T1000 (cell line): ENCODE data around the gene POLD2.

Experiments
- DNase-seq: peaks from one replicate; lab custom pipeline; 2025; ENCODE audit warnings: mixed read lengths; lab: John Stamatoyannopoulos, UW

POLD2 gene

GRCh38 chr7:44102846-44103565 lies 20.3 kb downstream of the POLD2 start:
- DNase-seq: no peak

GRCh38 chr7:44101966-44102845 lies 21.1 kb downstream of the POLD2 start:
- DNase-seq: peak; percentile 41

- DNase-seq: no peak
Observed at GRCh38 chr7:44101303-44101965, 21.9 kb downstream of the POLD2 start.

- peak; percentile 35 for DNase-seq
Observed at GRCh38 chr7:44100458-44101302, 22.7 kb downstream of the POLD2 start.

GRCh38 chr7:44099669-44100068 lies 23.7 kb downstream of the POLD2 start:
- DNase-seq: no peak

GRCh38 chr7:44098092-44099068 lies 25.0 kb downstream of the POLD2 start:
- no peak for DNase-seq

GRCh38 chr7:44097064-44097932 lies 26.1 kb downstream of the POLD2 start:
- DNase-seq: no peak

DNA sequence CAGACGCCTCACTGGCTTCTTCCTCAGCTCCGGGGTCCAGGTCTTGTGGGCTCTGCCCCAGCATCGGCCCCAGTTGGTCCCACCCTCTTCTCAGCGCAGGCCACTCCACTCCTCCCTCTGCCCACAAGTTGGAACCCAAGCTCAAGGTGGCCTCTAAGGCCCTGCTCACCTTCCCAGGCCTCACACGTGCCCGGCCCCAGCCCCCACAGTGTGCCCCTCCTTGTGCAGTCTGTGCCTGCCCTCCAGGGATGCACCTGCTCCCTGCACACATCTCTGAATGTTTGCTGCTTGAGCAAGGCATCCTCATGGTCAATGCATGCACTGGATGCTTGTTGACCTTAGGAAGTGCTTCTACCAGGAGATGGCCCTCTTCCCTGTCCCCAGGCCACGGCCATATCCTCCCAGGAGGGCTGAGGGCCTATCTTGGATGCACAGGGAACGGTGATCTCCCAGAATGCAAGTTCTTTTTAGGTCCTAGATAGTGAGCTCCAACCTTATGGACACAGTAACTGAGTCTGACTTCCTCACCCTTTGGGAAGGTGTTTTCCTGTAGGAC lies 26.9 kb downstream of the POLD2 start:
- DNase-seq: no peak

- no peak for DNase-seq
Observed at GRCh38 chr7:44095781-44096180, 27.6 kb downstream of the POLD2 start.

DNA sequence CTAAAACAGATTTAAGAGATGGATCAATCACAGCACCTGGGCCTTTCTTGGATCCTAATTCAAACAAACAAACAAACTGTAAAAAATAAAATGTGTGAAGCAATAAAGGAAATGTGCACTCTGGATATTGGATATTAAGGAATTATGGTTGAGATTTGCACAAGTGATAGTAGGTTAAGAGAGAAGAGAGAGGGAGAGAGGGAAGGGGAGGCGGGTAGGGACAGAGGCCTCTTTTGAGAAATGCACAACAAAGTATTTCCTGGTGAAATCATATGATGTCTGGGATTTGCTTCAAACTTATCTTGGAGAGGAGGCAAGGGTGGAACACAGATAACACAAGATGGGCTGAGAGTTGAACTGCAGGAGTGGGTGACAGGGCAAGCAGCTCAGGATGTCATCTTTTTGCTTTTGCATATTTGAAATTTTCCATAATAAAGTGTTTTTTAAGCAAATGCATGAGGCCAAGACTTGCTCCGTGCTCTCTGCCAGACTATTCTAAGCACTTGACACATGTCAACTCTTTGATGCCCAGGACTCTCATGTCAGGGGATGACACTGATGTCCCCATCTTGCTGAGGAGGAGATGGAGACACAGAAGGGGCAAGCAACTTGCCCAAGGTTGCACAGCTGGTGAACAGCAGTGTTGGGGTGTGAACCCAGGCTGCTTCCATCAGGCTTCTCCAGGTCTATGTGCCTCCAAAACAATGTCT lies 28.3 kb downstream of the POLD2 start:
- DNase-seq: no peak

DNA sequence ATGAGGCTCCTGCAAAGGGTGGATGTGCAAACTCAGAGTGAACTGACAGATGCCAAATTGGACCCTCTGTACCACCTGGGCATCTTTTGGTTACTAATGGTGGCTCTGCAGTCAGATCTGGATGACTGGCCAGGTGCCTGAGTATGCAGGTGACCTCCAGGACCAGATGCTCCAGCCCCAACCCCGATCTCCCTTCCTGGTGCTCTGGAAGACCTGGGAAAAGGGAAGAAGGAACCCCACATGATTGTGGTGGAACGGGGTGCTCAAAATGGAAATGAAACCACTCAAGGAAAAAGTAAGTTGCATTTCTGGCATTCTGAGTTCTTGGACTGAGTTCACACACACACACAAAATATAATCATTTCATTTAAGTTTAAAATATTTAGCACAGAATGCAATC lies 29.0 kb downstream of the POLD2 start:
- DNase-seq: no peak

- DNase-seq: no peak
Observed at GRCh38 chr7:44093102-44093641, 30.2 kb downstream of the POLD2 start.

DNA sequence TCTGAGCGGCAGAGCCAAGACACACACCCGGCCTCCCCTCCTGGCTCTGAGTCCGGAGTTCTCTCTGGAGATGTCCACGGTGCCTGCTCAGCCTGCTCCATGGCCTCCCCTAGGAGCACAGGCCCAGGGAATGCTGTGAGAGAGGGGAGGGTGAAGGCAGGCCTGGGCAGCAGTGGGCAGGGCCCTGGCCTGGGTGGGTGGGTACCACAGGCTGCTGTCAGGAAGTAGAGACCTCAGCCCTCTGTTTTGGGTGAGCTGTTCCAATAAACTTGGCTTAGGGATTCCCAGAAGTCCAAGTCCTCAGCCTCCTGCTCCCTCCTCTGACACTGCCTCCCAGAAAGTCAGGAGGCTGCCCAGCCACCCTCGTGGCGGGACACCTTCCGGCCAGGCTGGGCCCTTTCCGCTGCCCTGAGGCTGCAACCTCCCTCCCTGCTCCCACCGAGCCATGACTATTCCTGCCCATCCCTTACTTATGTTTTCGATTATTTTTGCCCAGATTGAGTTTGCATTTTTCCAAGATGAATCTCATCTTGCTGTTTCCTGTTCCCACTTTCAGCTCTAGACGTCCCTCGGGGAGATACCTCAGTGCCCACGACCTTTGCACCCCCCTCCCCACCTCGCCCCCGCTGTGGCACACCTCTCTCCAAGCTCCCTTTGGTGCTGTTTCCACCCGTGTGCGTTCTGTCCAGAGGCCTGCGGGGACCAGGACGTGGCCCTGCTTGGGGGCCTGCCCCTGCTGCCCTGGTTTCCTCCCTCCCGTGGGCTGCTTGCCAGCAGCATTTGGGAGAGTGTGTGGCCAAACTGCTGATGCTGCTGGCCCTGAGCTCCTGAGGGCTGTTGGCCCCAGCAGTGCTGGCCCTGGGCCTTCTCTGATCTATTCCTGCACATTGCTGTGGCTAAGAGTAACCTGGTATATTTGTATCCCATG lies 35.2 kb downstream of the POLD2 start:
- peak; percentile 70 for DNase-seq

DNA sequence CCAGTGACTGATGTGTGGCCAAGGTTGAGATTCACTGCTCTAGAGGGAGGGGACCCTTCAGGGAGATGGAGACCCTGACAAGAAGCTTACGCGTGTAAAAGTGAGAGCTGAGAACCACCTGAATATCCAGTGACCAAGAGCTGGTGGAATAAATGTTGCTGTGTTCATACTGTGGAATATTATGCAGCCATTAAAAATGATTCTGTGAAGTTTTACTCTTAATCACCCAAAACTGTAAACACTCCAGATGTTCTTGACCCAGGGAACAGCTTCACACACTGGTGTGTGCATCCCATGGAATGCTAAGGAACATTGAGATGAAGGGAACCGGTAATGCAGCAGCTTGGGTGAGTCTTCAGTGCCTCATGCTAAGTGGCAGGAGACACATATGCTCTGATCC lies 36.7 kb downstream of the POLD2 start:
- no peak for DNase-seq

DNA sequence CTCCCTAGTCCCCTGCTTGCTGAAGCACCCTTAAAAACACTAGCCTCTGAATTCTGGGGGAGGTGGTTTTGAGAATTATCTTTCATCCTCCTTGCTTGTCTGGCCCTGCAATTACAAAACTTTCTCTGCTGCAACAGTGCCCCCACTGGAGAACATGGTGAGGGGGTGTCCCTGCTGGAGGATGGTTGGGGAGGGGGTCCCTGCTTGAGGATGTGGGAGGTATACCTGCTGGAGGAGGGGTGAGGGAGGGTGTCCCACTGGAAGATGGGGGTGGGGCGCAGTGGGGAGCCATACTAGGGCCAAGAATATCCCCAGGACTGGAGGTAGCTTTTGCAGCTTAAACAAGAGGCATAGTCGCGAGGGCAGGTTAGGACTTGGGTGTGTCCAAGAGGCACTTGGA lies 37.8 kb downstream of the POLD2 start:
- no peak for DNase-seq

DNA sequence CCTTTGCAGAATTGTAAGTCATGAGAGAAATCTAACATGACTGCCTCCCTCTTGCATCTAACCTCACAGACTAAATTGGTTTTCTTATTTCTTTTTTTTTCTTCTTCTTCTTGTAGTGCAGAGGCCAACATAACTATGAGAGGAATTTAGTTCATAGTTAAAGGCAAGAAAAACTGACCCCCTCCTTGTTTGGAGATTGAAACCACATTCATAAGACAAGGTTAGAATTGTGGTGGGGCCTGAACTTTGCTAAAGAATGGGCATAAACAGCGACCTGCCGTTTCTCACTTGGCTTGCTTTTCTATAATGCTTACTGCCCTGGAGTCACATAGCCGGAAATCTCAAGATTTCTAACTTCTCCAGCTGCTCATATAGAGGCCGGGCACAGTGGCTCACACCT lies 38.6 kb downstream of the POLD2 start:
- no peak for DNase-seq

DNA sequence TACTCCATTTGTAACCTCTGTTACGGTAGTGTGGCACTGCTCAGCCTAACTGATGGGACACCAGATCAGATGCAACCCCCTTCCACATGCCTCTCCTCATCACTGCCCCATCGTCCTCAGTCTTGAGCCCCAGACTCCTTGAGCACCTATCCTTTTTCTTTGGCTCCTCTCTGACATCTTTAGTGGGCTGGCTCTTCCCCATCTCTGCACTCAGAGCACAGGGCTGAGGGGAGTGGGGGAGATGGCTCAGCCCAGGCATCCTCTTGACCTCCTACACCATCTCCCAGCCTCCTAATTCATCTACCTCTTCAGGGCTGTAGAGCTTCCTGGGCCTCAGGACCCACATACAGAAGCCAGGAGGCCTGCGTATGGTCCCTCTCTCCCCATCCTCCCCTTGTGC lies 39.6 kb downstream of the POLD2 start:
- DNase-seq: no peak
